Lung (tissue), 12 donors: ENCODE measurements around the gene LCP2. TPM values are rescaled to one million over a fixed set of nuclear protein-coding genes. Genes with fewer than 3 reads are reported as not detected.
A peak's percentile ranks its signal among the peaks of the same experiment; 100 is the strongest.

Experiments
- ATAC-seq: fragments of 200-7000 bp; cut with Tn5 transposase; one replicate; pipeline ENCODE4 v1.9.1; 2020; ENCODE audit warnings: moderate number of reproducible peaks; ENCODE audit not compliant: insufficient read depth, low FRiP score
- DNase-seq, 3 donors: peaks; one replicate each; pipeline ENCODE4 v3.0.0-alpha.2; 2013 to 2017
- H3K27ac ChIP-seq, 2 donors: one replicate each; pipeline ENCODE4 v1.5.1; 2013; ENCODE audit warnings: mild to moderate bottlenecking in 2 of 2, moderate library complexity in 2 of 2, control low read depth in 1 of 2, inconsistent platforms in 1 of 2, low read depth in 1 of 2, low read length in 1 of 2
- H3K27me3 ChIP-seq, 3 donors: one replicate each; pipeline ENCODE4 v1.5.1; 2013; ENCODE audit warnings: low read length in 2 of 3; ENCODE audit not compliant: control insufficient read depth in 3 of 3, insufficient read depth in 3 of 3
- H3K36me3 ChIP-seq, 4 donors: one replicate each; pipeline ENCODE4 v1.5.1; 2013; ENCODE audit warnings: low read length in 4 of 4, mild to moderate bottlenecking in 1 of 4, moderate library complexity in 1 of 4; ENCODE audit not compliant: control insufficient read depth in 4 of 4, insufficient read depth in 4 of 4
- H3K4me1 ChIP-seq, 5 donors: one replicate each; pipeline ENCODE4 v1.5.1; 2013; ENCODE audit warnings: low read length in 5 of 5, mild to moderate bottlenecking in 2 of 5, moderate library complexity in 1 of 5; ENCODE audit not compliant: control insufficient read depth in 5 of 5, insufficient read depth in 5 of 5
- H3K4me3 ChIP-seq: one replicate; pipeline ENCODE4 v1.5.1; 2013; ENCODE audit warnings: mild to moderate bottlenecking, control low read depth, moderate library complexity
- H3K9ac ChIP-seq, 2 donors: one replicate each; pipeline ENCODE4 v1.5.1; 2013; ENCODE audit warnings: low read length in 2 of 2, control low read depth in 1 of 2; ENCODE audit not compliant: insufficient read depth in 1 of 2
- H3K9me3 ChIP-seq, 4 donors: one replicate each; pipeline ENCODE4 v1.5.1; 2013; ENCODE audit warnings: low read length in 3 of 4, mild to moderate bottlenecking in 1 of 4, moderate library complexity in 1 of 4; ENCODE audit not compliant: control insufficient read depth in 4 of 4, insufficient read depth in 3 of 4
- CTCF ChIP-seq: IDR thresholded peaks from 2 replicates; pipeline ENCODE4 v1.5.1; 2012; ENCODE audit warnings: mild to moderate bottlenecking; ENCODE audit errors: control extremely low read depth, extremely low read depth
- WGBS, 2 donors: extraction: QIAGEN DNeasy Blood & Tissue Kit; methylation state at CpG; one replicate each; pipeline ENCODE4 v1.1.7; 2013; 5-methylcytosine and 5-hydroxymethylcytosine counted together
- polyA plus RNA-seq, 2 donors: library from polyadenylated mRNA; stranded (reverse); fragments of 200-250 nt; gene quantifications; one replicate each; pipeline ENCODE4 v1.2.1, GENCODE V29; 2013
- total RNA-seq, 2 donors: library from RNA; depleted of rRNA in 1 of 2; stranded (reverse); fragments of >200 nt in 1 of 2; gene quantifications; one replicate each; pipeline ENCODE4 v1.2.1, GENCODE V29; 2014 to 2021
- donor health status: control.
- donor health status: control.
- donor health status: Bipolar disorder and iron deficiency.
- donor health status: healthy.
- donor health status: DM: yes; HTN: yes; CAD: no.

Gene LCP2
- total and polyA plus RNA-seq, 4 donors = 15.6 to 127 (median 56.0) TPM

GRCh38 chr5:170338933-170339779 is 41.6 kb upstream of the LCP2 start:
- Histone ChIP-seq H3K4me1 (peaks cover 0 to 4% (median 0%) of the 10 kb centered on the region in 5 donors), H3K27me3 (peaks cover 0 to 2% (median 0%) of the 10 kb centered on the region in 3 donors), H3K9ac (no peak overlapping the region), H3K36me3 (no peaks in the 10 kb centered on the region), H3K9me3 (no peaks in the 10 kb centered on the region), H3K4me3 (no peak overlapping the region), H3K27ac (no peak overlapping the region)
- no peak for ATAC-seq
- peak; percentile 89 for TF ChIP-seq CTCF
- WGBS, 2 donors = 78 to 86% methylated on average over 4 of the region's 4 CpGs
- DNase-seq = no peak

GRCh38 chr5:170338291-170338690 is 40.7 kb upstream of the LCP2 start:
- peaks cover 0 to 2% (median 0%) of the 10 kb centered on the region in 3 donors for H3K27me3 ChIP-seq
- no peak overlapping the region for H3K27ac ChIP-seq
- H3K4me1 ChIP-seq = peaks cover 0 to 4% (median 0%) of the 10 kb centered on the region in 5 donors
- no peaks in the 10 kb centered on the region for H3K36me3 ChIP-seq
- DNase-seq = no peak
- TF ChIP-seq CTCF = no peak
- ATAC-seq = no peak
- H3K4me3 ChIP-seq = no peak overlapping the region
- 72 to 82% methylated on average over 4 of the region's 4 CpGs for WGBS, 2 donors
- no peaks in the 10 kb centered on the region for H3K9me3 ChIP-seq
- no peak overlapping the region for H3K9ac ChIP-seq

- DNase-seq = peak in 1 of 3 donors; percentile 31
- Histone ChIP-seq H3K4me1 (peaks cover 0 to 3% (median 0%) of the 10 kb centered on the region in 5 donors), H3K9me3 (no peaks in the 10 kb centered on the region), H3K27ac (no peak overlapping the region), H3K27me3 (peaks cover 0 to 2% (median 0%) of the 10 kb centered on the region in 3 donors), H3K9ac (no peak overlapping the region), H3K36me3 (no peaks in the 10 kb centered on the region), H3K4me3 (no peak overlapping the region)
- no peak for TF ChIP-seq CTCF
- 37 to 64% methylated on average over 9 of the region's 9 CpGs for WGBS, 2 donors
- ATAC-seq = no peak
Measured at GRCh38 chr5:170337045-170337733, 39.6 kb upstream of the LCP2 start.
